ENCODE measurements around the gene PDE4B. TPM values are rescaled to one million over a fixed set of nuclear protein-coding genes. Genes with fewer than 3 reads are reported as not detected.

The PDE4B gene
- total RNA-seq, 1 donor from 2014 or later, result 0.57 TPM

GRCh38 chr1:66166753-66167152 is 374.1 kb downstream of the PDE4B start:
- Mint-ChIP-seq H3K4me3 (ENCODE audit: unreplicated experiment) (no peak overlapping the region), H3K27ac (ENCODE audit: unreplicated experiment) (no peak overlapping the region), H3K27me3 (ENCODE audit: low read depth) (peaks cover 16% of the 10 kb centered on the region), H3K36me3 (ENCODE audit: low read depth) (no peaks in the 10 kb centered on the region), H3K4me1 (ENCODE audit: low read depth) (no peaks in the 10 kb centered on the region), H3K9me3 (ENCODE audit: low read depth) (peaks cover 2% of the 10 kb centered on the region)
- TF ChIP-seq, protein P1, sequence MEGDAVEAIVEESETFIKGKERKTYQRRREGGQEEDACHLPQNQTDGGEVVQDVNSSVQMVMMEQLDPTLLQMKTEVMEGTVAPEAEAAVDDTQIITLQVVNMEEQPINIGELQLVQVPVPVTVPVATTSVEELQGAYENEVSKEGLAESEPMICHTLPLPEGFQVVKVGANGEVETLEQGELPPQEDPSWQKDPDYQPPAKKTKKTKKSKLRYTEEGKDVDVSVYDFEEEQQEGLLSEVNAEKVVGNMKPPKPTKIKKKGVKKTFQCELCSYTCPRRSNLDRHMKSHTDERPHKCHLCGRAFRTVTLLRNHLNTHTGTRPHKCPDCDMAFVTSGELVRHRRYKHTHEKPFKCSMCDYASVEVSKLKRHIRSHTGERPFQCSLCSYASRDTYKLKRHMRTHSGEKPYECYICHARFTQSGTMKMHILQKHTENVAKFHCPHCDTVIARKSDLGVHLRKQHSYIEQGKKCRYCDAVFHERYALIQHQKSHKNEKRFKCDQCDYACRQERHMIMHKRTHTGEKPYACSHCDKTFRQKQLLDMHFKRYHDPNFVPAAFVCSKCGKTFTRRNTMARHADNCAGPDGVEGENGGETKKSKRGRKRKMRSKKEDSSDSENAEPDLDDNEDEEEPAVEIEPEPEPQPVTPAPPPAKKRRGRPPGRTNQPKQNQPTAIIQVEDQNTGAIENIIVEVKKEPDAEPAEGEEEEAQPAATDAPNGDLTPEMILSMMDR (IDR thresholded peaks at IDR 0.05), result no peak
- DNase-seq (ENCODE audit: low spot score), result no peak

- H3K36me3 Mint-ChIP-seq (ENCODE audit: low read depth), result no peaks in the 10 kb centered on the region
Measured at GRCh38 chr1:66167267-66167666, 374.6 kb downstream of the PDE4B start.

GRCh38 chr1:66168467-66168887 is 375.8 kb downstream of the PDE4B start:
- Mint-ChIP-seq H3K4me1 (ENCODE audit: low read depth) (no peaks in the 10 kb centered on the region), H3K4me3 (ENCODE audit: unreplicated experiment) (no peak overlapping the region), H3K27ac (ENCODE audit: unreplicated experiment) (no peak overlapping the region), H3K36me3 (ENCODE audit: low read depth) (no peaks in the 10 kb centered on the region), H3K9me3 (ENCODE audit: low read depth) (peaks cover 2% of the 10 kb centered on the region), H3K27me3 (ENCODE audit: low read depth) (peaks cover 14% of the 10 kb centered on the region)
- TF ChIP-seq, protein P1 (IDR thresholded peaks at IDR 0.05), result no peak
- DNase-seq (ENCODE audit: low spot score), result no peak

More at GRCh38 chr1:66167267-66167666, 374.6 kb downstream of the PDE4B start:
- peaks cover 16% of the 10 kb centered on the region for H3K27me3 Mint-ChIP-seq (ENCODE audit: low read depth)
- peaks cover 2% of the 10 kb centered on the region for H3K9me3 Mint-ChIP-seq (ENCODE audit: low read depth)
- no peak for DNase-seq (ENCODE audit: low spot score)
- H3K4me1 Mint-ChIP-seq (ENCODE audit: low read depth), result no peaks in the 10 kb centered on the region
- no peak overlapping the region for H3K27ac Mint-ChIP-seq (ENCODE audit: unreplicated experiment)
- H3K4me3 Mint-ChIP-seq (ENCODE audit: unreplicated experiment), result no peak overlapping the region
- TF ChIP-seq, protein P1 (IDR thresholded peaks at IDR 0.05), result no peak

DNA sequence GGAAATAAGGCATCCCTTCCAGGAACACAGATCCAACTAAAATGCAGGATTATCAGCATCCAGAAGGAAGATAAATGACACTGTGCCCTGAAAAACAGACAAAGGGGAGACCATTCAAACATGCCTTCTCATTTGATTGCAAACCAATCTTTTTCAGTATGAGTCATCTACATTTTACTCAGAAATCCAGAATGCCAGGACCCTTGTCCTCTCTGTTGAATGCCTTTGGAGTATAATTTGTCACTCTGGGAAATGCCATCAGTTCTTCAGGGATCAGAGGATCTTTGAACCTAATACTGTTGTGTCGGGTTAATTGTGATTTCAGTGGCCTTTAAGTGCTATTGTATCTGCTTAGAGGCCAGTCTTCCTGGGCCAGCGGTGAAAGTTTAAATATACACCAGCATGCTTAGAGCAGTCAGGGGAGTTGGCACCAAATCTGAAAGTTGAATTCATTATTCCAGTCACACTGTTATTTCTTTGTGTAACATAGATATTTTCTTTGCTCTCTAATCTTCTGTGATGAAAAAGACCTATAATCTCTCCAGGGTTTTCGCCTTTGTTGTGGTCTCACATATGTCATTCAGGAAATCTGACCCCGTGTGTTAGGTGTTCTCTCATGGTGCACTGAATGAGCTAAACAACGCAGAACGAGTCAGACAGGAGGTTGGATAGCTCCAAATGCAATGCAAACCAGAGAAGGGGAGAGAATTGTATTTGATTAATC is 376.4 kb downstream of the PDE4B start:
- H3K4me3 Mint-ChIP-seq (ENCODE audit: unreplicated experiment), result no peak overlapping the region
- H3K27ac Mint-ChIP-seq (ENCODE audit: unreplicated experiment), result no peak overlapping the region
- no peaks in the 10 kb centered on the region for H3K36me3 Mint-ChIP-seq (ENCODE audit: low read depth)

GRCh38 chr1:66172272-66172671 is 379.6 kb downstream of the PDE4B start:
- DNase-seq (ENCODE audit: low spot score), result no peak
- peaks cover 15% of the 10 kb centered on the region for H3K27me3 Mint-ChIP-seq (ENCODE audit: low read depth)
- TF ChIP-seq, protein P1 (IDR thresholded peaks at IDR 0.05), result no peak
- no peaks in the 10 kb centered on the region for H3K9me3 Mint-ChIP-seq (ENCODE audit: low read depth)
- H3K27ac Mint-ChIP-seq (ENCODE audit: unreplicated experiment), result no peak overlapping the region
- no peaks in the 10 kb centered on the region for H3K36me3 Mint-ChIP-seq (ENCODE audit: low read depth)
- H3K4me3 Mint-ChIP-seq (ENCODE audit: unreplicated experiment), result no peak overlapping the region
- peaks cover 7% of the 10 kb centered on the region for H3K4me1 Mint-ChIP-seq (ENCODE audit: low read depth)

More for the DNA sequence above, 376.4 kb downstream of the PDE4B start:
- H3K4me1 Mint-ChIP-seq (ENCODE audit: low read depth), result no peaks in the 10 kb centered on the region
- H3K9me3 Mint-ChIP-seq (ENCODE audit: low read depth), result peaks cover 2% of the 10 kb centered on the region
- H3K27me3 Mint-ChIP-seq (ENCODE audit: low read depth), result peaks cover 14% of the 10 kb centered on the region
- TF ChIP-seq, protein P1 (IDR thresholded peaks at IDR 0.05), result no peak
- no peak for DNase-seq (ENCODE audit: low spot score)
